A549 (cell line): ENCODE measurements around the gene PDHB.

Experiments
- EP300 ChIP-seq, 2 experiments: fragments of >200 bp; sonication (Bioruptor Twin); formaldehyde crosslinking; IDR thresholded peaks; 2 replicates in 1 of 2; 3 replicates in 1 of 2; pipeline ENCODE4 v1.6.1; 2016 to 2017
- KDM1A ChIP-seq: fragments of 200-600 bp; sonication (generic); IDR thresholded peaks from 2 replicates; pipeline ENCODE4 v1.6.1; 2016; ENCODE audit warnings: low read depth, mild to moderate bottlenecking
- PHF8 ChIP-seq: fragments of 200-600 bp; sonication (generic); IDR thresholded peaks from 2 replicates; pipeline ENCODE4 v1.6.1; 2016; ENCODE audit warnings: low read depth, mild to moderate bottlenecking, antibody characterized with exemption, moderate library complexity, borderline replicate concordance
- RNF2 ChIP-seq: fragments of 200-600 bp; sonication (generic); IDR thresholded peaks from 2 replicates; pipeline ENCODE4 v1.6.1; 2016; ENCODE audit warnings: low read depth, mild to moderate bottlenecking, antibody characterized with exemption, moderate library complexity, borderline replicate concordance
- SMC3 ChIP-seq: fragments of >200 bp; sonication (Bioruptor Twin); formaldehyde crosslinking; IDR thresholded peaks from 3 replicates; pipeline ENCODE4 v1.6.1; 2018; ENCODE audit warnings: inconsistent platforms
- TF ChIP-seq, protein P1 (sequence below): fragments of >200 bp; sonication (Bioruptor Twin); formaldehyde crosslinking; IDR thresholded peaks from 3 replicates; pipeline ENCODE4 v1.5.1; 2016
- TF ChIP-seq, protein P2 (sequence below): IDR thresholded peaks from 2 replicates; pipeline ENCODE4 v1.6.1; 2012
- TF ChIP-seq, protein P3 (sequence below): fragments of >200 bp; sonication (Bioruptor Twin); formaldehyde crosslinking; IDR thresholded peaks from 2 replicates; pipeline ENCODE4 v1.6.1; 2016
- TF ChIP-seq, protein P4 (sequence below): IDR thresholded peaks from 2 replicates; pipeline ENCODE4 v1.6.1; 2012; ENCODE audit warnings: low read depth, borderline replicate concordance

DNA sequence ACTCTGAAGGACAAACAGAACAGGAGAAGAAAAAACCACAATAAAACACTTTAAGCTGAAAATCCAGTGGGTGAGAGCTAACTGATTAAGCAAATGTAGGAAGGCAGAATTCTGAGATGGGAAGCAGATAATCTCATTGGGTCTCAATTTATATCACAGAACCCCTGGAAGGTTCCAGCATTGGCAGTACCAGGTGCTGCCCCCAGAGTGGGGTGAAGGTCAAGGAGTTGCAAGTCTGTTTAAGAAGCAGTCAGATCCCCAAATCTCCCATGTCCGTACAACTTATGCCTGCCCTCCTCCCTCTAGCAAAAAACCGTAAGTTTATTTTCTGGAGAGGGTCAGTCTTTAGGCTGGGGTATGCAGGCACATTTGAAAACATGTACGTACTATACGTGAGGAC is 55.9 kb downstream of the PDHB start:
- TF ChIP-seq, protein P1, sequence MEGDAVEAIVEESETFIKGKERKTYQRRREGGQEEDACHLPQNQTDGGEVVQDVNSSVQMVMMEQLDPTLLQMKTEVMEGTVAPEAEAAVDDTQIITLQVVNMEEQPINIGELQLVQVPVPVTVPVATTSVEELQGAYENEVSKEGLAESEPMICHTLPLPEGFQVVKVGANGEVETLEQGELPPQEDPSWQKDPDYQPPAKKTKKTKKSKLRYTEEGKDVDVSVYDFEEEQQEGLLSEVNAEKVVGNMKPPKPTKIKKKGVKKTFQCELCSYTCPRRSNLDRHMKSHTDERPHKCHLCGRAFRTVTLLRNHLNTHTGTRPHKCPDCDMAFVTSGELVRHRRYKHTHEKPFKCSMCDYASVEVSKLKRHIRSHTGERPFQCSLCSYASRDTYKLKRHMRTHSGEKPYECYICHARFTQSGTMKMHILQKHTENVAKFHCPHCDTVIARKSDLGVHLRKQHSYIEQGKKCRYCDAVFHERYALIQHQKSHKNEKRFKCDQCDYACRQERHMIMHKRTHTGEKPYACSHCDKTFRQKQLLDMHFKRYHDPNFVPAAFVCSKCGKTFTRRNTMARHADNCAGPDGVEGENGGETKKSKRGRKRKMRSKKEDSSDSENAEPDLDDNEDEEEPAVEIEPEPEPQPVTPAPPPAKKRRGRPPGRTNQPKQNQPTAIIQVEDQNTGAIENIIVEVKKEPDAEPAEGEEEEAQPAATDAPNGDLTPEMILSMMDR: no peak
- no peak for TF ChIP-seq RNF2
- TF ChIP-seq PHF8: no peak
- no peak for TF ChIP-seq KDM1A
- TF ChIP-seq, protein P2, sequence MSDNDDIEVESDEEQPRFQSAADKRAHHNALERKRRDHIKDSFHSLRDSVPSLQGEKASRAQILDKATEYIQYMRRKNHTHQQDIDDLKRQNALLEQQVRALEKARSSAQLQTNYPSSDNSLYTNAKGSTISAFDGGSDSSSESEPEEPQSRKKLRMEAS: no peak
- TF ChIP-seq, protein P3, sequence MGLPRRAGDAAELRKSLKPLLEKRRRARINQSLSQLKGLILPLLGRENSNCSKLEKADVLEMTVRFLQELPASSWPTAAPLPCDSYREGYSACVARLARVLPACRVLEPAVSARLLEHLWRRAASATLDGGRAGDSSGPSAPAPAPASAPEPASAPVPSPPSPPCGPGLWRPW: no peak
- TF ChIP-seq EP300 (IDR thresholded peaks at IDR 0.05): no peak
- TF ChIP-seq SMC3: no peak
- TF ChIP-seq, protein P4, sequence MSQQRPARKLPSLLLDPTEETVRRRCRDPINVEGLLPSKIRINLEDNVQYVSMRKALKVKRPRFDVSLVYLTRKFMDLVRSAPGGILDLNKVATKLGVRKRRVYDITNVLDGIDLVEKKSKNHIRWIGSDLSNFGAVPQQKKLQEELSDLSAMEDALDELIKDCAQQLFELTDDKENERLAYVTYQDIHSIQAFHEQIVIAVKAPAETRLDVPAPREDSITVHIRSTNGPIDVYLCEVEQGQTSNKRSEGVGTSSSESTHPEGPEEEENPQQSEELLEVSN: no peak
